ENCODE measurements around the gene PDZD2.

DNA sequence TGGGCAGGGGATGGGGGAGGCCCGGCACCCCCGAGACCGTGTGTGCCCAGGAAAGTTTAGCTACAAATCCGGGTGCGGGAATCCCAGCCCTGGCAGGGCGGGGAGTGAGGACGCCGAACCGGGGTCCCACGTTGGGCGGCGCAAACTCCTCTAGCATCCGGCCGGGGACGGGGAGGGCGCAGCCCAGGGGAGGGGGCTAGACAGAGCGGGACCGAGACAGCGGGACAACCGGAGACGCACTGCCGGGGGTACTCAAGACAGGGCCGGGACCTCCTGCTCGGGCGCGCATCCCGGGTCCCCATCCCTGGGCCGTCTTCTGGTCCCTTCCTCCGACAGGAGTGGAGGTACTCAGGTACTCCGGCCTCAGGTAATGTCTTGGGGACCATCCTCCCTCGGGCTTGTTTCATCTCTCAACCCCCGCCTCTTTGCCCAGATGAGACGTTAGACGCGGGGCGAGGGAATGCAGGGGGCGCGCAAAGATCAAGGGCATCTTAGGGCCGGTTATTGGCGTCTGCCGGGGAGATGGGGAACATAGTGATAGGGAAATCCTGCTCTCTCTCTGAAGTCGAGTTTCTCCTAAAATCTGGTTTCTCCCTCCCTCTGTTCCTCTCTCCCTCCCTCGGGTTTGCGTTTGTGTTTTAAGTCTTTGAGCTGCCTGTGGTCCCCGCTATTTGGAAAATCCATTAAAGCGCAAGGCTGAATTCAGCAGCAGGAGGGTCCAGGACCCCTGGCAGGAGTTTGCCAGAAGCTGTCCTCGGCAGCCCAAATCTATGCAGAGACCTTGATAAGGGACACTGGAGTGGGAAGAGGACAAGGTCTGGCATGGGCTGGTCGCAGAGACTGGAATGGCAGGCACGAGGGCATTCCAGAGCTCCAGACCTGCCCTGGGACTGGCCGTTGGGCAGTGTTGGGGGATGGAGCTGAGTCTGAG, 815 bp downstream of the PDZD2 start:
- TF ChIP-seq, protein P1, sequence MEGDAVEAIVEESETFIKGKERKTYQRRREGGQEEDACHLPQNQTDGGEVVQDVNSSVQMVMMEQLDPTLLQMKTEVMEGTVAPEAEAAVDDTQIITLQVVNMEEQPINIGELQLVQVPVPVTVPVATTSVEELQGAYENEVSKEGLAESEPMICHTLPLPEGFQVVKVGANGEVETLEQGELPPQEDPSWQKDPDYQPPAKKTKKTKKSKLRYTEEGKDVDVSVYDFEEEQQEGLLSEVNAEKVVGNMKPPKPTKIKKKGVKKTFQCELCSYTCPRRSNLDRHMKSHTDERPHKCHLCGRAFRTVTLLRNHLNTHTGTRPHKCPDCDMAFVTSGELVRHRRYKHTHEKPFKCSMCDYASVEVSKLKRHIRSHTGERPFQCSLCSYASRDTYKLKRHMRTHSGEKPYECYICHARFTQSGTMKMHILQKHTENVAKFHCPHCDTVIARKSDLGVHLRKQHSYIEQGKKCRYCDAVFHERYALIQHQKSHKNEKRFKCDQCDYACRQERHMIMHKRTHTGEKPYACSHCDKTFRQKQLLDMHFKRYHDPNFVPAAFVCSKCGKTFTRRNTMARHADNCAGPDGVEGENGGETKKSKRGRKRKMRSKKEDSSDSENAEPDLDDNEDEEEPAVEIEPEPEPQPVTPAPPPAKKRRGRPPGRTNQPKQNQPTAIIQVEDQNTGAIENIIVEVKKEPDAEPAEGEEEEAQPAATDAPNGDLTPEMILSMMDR (IDR thresholded peaks at IDR 0.05 in 2 of 3, conservative IDR thresholded peaks at IDR 0.05 in 1 of 3; ENCODE audit: borderline replicate concordance in 1 of 3, insufficient read depth in 1 of 3, low read depth in 2 of 3, low read length in 2 of 3), result no peak
- TF ChIP-seq POLR2A (IDR thresholded peaks at IDR 0.05; ENCODE audit: borderline replicate concordance, extremely low read depth, insufficient read depth, insufficient read length) (no peak), JUND (IDR thresholded peaks at IDR 0.05) (no peak), EGR1 (IDR thresholded peaks at IDR 0.05; ENCODE audit: low read depth) (no peak), EZH2phosphoT487 (IDR thresholded peaks at IDR 0.05; ENCODE audit: borderline replicate concordance) (no peak), RAD21 (IDR thresholded peaks at IDR 0.05; ENCODE audit: low read depth) (no peak), SP1 (IDR thresholded peaks at IDR 0.05; ENCODE audit: low read depth) (no peak), SIN3A (IDR thresholded peaks at IDR 0.05; ENCODE audit: low read depth) (no peak), POLR2AphosphoS5 (IDR thresholded peaks at IDR 0.05; ENCODE audit: low read depth, low read length) (no peak), CEBPB (IDR thresholded peaks at IDR 0.05; ENCODE audit: low read depth) (no peak), ZNF274 (IDR thresholded peaks at IDR 0.05; ENCODE audit: low read depth, low read length) (no peak)
- TF ChIP-seq, protein P2, sequence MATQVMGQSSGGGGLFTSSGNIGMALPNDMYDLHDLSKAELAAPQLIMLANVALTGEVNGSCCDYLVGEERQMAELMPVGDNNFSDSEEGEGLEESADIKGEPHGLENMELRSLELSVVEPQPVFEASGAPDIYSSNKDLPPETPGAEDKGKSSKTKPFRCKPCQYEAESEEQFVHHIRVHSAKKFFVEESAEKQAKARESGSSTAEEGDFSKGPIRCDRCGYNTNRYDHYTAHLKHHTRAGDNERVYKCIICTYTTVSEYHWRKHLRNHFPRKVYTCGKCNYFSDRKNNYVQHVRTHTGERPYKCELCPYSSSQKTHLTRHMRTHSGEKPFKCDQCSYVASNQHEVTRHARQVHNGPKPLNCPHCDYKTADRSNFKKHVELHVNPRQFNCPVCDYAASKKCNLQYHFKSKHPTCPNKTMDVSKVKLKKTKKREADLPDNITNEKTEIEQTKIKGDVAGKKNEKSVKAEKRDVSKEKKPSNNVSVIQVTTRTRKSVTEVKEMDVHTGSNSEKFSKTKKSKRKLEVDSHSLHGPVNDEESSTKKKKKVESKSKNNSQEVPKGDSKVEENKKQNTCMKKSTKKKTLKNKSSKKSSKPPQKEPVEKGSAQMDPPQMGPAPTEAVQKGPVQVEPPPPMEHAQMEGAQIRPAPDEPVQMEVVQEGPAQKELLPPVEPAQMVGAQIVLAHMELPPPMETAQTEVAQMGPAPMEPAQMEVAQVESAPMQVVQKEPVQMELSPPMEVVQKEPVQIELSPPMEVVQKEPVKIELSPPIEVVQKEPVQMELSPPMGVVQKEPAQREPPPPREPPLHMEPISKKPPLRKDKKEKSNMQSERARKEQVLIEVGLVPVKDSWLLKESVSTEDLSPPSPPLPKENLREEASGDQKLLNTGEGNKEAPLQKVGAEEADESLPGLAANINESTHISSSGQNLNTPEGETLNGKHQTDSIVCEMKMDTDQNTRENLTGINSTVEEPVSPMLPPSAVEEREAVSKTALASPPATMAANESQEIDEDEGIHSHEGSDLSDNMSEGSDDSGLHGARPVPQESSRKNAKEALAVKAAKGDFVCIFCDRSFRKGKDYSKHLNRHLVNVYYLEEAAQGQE (IDR thresholded peaks at IDR 0.05; ENCODE audit: low read depth), result no peak
- TF ChIP-seq, protein P3, sequence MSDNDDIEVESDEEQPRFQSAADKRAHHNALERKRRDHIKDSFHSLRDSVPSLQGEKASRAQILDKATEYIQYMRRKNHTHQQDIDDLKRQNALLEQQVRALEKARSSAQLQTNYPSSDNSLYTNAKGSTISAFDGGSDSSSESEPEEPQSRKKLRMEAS (IDR thresholded peaks at IDR 0.05), result no peak
